SH-SY5Y (cell line): Measurements from ENCODE around the gene PLB1.

Source experiments
- GATA2 ChIP-seq: IDR thresholded peaks from 2 replicates; pipeline ENCODE4 v1.6.1; 2011; ENCODE audit warnings: mild to moderate bottlenecking, low read depth, low read length
- GATA3 ChIP-seq: IDR thresholded peaks from 2 replicates; pipeline ENCODE4 v1.6.1; 2011; ENCODE audit warnings: low read depth, mild to moderate bottlenecking, low read length, moderate library complexity

The PLB1 gene

DNA sequence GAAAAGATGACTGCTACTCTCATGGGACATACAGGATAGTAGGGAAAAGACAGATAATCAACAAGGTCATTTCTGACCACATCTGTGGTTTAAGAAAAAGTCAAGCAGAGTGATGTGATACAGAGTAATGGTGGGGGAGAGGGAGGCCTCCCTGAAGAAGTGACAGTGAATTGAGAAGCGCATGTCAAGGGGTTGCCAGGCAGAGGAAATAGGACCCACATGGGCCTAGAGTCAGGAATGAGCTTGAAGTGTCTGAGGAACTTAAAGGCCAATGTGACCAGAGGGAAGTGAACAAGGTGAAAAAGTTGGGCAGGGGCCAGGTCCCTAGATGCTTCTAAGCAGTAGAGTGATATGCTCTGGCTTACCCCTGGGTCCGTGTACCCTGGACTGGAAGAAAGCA is 142.2 kb downstream of the PLB1 start:
- TF ChIP-seq GATA3 (no peak), GATA2 (no peak)

DNA sequence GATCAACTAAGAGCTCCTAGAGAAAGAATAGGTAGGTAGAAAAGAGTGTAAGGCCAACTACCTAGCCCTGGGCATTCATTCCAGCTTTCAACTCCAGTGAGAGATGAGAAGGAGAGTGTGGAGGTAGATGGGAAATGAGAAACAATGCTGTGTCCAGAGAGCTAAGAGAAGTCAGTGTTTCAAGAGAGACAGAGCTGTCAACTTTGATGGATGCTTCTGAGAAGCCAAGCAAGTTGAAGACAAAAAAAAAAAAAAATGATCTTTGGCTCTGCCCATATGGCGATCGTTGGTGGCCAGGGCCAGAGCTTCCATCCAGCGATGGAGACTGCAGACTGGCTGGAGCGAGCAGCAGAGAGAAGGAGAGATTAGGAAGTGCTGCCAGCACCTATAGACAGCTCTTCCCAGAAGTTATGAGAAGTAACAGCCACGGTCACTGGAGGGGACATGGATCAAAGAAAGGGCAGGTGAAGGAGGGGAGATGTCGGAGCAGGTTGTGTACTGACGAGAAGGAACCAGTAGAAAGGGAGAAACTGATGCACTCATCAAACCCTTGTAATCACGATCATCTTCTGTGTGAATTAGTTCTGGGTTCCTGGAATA is 143.3 kb downstream of the PLB1 start:
- TF ChIP-seq GATA3: no peak
- no peak for TF ChIP-seq GATA2

DNA sequence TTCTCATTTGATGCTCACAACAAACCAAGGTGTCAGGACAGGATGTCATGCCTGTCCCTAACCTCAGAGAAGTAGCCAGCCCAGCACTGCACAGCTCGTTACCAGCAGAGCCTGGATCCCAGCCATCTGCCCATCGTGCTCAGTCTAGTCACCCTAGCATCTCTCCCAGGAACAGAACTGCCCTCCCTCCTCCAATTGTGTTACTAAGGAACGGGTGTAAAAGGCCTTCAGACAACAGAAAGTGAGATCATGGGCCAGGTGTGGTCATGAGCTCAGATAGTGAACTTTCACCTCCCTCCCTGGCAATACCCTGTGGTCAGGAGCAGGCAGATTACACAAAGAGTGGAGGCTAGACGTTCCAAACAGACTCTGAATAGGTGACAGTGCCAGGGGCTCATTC is 144.0 kb downstream of the PLB1 start:
- no peak for TF ChIP-seq GATA3
- TF ChIP-seq GATA2: no peak

DNA sequence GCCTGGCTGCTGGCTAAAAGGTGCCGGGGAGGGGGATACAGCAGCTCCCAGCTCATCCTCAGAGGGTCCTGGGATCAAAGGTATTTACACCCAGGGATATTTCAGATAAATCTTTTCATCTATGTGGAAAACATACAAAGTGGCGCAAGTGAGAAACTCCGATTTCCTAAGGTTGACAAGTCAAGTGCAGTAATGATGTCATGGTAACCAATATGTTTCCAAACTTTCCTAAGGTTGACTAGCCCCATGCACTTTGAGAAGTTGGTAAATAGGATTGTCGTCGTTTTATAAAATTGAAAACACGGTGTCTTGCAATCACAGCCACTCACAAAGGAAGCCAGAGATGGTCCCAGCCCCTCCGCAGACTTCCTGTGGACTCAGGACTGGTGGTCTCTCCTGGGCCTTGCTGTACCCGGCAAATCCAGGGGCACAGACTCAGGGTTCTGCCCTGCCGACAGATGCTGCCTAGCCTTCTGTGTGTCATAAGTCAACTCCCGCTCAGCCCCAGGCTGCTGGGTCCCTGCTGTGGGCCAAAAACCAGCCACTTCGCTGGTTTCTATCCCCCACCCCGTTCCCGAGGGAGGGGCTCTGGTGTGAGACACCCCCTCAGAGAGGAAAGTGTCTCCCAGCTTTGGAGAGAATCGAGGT is 144.5 kb downstream of the PLB1 start:
- no peak for TF ChIP-seq GATA2
- TF ChIP-seq GATA3: no peak

DNA sequence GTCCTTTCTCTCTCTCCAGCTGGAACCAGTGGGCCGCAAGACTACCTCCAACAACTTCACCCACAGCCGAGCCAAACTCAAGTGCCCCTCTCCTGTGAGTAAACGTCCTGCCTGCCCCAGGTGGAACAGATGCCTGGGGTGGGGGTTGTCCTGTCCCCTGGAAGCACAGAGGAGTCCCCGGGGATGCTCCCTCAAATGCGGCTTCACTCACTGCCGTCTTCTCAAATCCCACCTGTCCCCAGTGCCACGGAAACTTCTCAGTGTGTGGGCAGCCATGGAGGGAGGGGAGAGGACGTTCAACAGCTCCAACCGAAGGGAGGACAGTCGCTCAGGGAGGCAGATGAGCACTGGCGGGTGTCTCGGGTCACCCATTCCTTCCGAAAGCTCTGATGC is 145.0 kb downstream of the PLB1 start:
- TF ChIP-seq GATA3 (no peak), GATA2 (no peak)

DNA sequence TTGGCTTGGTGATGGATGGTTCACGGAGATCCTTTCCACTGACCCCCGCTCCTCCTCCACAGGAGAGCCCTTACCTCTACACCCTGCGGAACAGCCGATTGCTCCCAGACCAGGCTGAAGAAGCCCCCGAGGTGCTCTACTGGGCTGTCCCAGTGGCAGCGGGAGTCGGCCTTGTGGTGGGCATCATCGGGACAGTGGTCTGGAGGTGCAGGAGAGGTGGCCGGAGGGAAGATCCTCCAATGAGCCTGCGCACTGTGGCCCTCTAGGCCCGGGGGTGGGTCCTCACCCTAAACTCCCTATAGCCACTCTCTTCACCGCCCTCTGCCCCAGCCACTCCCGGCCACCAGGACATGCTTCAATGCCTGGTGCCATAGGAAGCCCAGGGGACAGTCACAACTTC is 146.9 kb downstream of the PLB1 start:
- TF ChIP-seq GATA2 (no peak), GATA3 (no peak)

DNA sequence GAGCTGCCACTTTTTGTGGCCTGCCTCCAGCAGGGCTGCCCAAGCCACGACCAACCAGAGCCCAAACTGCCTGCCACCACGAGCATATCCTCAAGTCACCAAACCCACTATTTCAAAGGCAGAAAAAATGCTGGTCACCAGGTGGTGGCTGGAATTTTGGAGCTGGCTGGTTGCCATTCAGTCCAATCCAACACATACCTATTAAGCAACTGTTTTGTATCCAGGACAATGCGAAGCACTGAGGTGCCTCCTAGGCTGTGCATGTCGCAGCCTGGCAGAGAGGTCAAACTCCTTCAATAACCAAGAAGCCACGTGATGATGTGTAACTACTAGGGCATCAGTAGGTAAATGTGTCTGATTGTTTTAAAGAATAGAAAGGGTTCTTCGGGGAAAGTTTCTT is 147.5 kb downstream of the PLB1 start:
- TF ChIP-seq GATA2: no peak
- no peak for TF ChIP-seq GATA3

DNA sequence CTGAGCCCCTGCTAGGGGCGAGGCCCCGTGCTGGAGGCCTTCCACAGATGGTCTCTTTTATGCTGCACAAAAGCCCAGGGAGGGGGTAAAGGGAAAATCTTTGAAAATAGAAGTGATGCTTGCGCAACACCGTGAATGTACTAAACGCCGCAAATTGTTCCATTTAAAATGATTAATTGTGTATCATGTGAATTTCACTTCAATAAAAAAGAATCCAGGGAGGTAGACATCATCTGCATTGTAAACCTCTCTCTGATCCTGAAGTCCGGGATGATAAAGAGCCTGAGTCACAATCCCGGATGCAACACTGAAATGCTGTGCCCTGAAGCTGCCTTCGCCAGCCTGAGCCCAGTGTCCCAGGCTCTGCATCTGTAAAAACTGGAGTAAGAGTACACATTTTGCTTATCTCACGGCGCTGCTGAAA is 148.1 kb downstream of the PLB1 start:
- TF ChIP-seq GATA2 (no peak), GATA3 (no peak)

DNA sequence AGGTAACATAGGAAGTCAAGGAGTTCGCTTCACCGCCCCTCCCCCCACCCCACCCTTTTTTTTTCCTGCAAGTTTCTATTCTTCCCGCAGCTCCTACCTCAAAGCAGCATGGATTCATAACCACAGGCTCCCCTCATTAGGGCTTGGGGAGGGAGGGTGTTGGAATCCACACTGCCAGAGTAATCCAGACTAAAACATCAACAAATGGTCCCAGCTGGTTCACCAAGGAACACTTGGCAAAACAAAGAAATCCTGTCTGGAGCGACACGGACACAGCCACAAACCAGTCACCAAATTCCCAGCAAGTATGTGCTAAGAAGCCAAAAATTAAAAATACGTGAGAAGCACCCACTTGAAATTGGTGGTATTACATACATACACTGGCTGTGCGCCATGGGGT is 148.9 kb downstream of the PLB1 start:
- no peak for TF ChIP-seq GATA3
- no peak for TF ChIP-seq GATA2

DNA sequence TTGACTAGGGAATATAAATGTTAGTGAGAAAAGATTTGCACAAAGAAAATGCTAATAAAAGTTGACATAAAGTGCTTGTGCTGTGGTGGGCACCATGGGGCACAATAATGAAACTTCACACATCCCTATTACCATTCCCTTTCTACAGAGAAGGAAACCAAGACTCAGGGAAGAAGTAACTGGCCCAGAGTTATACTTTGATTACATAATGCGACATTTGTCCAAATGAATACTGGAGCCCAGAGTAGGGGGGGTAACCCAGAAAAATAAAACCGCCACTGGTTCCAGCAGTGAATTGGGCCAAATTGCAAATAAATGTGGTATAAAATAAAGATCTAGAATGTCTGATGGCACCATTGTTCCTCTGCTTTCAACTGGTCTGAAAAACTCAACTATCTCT is 149.7 kb downstream of the PLB1 start:
- TF ChIP-seq GATA2 (no peak), GATA3 (no peak)

DNA sequence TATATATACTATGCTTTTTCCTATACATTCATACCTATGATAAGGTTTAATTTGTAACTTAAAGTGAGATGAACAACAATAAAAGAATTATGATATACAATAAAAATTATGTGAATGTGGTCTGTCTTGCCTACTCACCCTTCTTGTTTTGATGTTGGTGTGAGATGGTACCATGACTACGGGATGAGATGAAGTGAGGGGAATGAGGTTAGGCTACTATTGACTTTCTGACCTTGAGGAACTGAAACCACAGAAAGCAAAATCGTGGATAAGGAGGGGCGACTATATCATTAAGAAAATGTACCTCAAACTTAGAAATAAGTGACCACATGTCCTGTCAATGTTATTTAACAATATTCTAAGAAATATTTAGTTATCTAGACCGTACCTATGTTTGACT is 151.8 kb downstream of the PLB1 start:
- TF ChIP-seq GATA2 (no peak), GATA3 (no peak)

DNA sequence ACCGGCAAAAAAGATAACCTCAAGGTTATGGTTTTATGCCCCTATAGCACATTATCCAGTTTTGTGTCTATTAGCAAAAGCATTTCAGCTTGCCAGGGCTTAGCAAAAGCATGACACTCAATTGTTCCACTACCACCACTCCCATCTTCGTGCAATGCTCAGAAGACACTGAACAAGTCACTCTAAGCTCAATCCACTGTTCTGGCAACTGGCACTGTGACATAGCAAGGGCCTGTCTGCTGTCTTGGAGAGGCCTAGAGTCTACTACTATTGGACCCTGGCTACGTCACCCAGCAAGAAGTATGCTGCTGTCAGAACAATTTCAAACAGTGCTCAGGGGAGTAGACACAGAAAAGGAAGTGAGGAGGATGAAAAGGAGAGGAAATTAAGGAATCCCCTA is 152.3 kb downstream of the PLB1 start:
- TF ChIP-seq GATA2: no peak
- TF ChIP-seq GATA3: no peak

DNA sequence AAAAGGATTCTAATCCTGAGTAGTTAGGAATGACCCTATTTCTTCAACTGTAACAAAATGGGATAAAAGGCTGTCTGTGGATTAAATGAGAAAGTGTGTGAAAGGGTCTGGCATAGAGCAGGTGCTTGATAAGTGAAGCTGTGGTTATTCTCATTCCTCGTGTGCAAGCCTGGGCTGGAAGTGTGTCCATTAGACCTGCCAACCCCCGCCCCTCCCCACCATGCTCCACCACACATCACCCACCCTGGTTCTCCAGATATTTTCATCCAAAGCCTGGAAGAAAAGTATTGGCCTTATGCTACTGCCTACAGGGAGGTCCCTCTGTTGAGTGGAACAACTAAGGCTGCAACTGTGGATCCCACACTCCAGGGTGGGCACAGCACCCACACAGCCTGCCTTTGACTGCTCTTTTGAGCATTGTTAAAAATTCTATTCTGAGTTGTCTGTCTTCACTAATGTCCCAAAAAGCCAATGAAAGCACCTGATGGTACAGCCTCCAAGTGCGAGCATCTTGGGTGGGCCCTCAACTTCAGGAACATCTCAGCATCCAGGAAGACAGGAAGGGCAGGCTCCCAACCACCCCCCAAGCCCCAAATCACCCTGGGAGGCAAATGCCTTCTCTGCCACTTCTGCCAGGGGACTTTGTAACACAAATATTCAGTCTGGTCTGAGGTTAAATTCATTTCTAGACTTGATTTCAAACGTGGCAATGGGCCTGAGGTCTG is 153.0 kb downstream of the PLB1 start:
- TF ChIP-seq GATA3: no peak
- TF ChIP-seq GATA2: no peak

DNA sequence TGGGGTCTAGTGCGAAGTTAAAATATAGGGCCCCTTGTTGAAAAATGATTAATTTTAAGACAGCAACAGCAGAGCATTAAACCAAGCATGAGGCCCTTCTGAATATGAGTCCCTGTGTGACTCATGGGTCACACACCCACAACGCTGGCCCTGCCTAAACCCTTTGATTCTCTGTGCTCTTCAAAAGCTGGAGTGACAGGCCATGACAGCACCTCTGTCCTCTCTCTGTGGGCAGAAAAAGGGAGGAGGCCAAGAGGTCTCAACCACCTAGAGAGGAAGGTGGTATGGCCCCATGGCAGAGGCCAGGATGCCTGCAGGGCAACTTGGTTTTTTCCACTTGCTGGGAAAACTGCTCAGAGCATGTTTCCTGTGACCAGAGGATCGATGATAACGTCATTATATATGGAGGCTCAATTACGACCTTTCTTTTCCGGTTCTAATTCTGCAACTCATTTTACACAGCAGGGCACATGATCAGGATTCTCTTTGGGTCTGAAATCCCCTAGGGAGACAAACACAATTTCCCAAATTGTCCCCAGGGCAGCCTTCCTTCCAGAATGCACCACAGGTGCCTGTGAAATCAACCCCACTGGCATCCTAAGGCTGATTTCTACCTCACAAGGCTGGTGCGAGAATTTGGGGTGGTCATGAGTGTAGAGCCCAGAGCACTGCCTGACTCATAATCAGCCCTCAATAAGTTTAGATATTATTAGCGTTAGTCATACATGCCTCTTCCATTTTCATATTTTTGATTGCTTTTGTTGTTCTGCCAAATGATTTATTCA is 153.8 kb downstream of the PLB1 start:
- TF ChIP-seq GATA2 (no peak), GATA3 (no peak)

DNA sequence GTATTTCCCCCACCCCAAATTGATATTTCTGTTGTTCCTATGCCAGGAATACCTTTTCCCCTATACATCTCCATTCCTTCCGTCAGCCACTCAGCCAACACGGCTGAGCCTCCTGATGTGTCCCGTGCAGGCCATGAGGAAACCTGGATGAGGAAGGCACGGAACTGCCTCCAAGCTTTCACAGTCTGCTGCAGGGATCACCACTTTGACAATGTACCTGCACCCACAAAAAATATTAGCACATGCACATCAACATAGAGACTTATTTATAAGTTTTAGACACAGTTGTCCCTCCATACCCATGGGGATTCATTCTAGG is 154.4 kb downstream of the PLB1 start:
- TF ChIP-seq GATA2 (no peak), GATA3 (no peak)

DNA sequence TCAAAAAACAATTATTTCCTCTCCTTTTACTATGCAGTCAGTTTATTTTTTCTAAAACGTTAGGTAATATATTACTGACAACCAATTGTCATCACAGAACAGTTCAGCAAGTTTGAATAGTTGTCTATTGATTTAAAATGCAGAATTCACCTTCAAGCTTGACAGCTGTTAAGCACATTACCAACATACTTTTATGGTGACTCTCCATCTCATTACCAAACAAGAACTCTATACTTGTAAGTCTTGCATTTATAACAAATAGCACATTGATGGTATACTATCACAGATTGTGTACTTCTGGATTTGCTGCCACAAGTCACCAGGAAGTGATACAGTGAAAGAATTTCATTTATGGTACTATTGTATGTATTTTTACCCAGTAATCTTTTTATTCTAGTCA is 156.4 kb downstream of the PLB1 start:
- no peak for TF ChIP-seq GATA2
- TF ChIP-seq GATA3: no peak
